GM23338 (cell line): Measurements from ENCODE around the gene SLC43A2. TPM values are rescaled to one million over a fixed set of nuclear protein-coding genes. Genes with fewer than 3 reads are reported as not detected.

Source experiments
- ATAC-seq: fragments of 200-7000 bp; cut with Tn5 transposase; 3 replicates; pipeline ENCODE4 v1.9.1; 2020
- DNase-seq: peaks from one replicate; pipeline ENCODE4 v3.0.0-alpha.2; 2015; ENCODE audit warnings: low spot score
- H2AFZ ChIP-seq: fragments of 200-600 bp; sonication (generic); 2 replicates; pipeline ENCODE4 v1.8.0; 2016; ENCODE audit warnings: antibody characterized with exemption, mild to moderate bottlenecking, moderate library complexity
- H3F3A ChIP-seq: fragments of 200-600 bp; sonication (generic); replicated peaks from 2 replicates; pipeline ENCODE4 v1.8.0; 2017; ENCODE audit warnings: antibody characterized with exemption, mixed run types, low read depth
- H3K27ac ChIP-seq: fragments of 200-600 bp; sonication (generic); 2 replicates; pipeline ENCODE4 v1.6.1; 2016; ENCODE audit warnings: low read depth
- H3K27me3 ChIP-seq: fragments of 200-600 bp; sonication (generic); 2 replicates; pipeline ENCODE4 v1.8.0; 2016; ENCODE audit warnings: mild to moderate bottlenecking, mixed run types, moderate library complexity; ENCODE audit not compliant: insufficient read depth
- H3K36me3 ChIP-seq: fragments of 200-600 bp; sonication (generic); 2 replicates; pipeline ENCODE4 v1.8.0; 2016; ENCODE audit warnings: mild to moderate bottlenecking; ENCODE audit not compliant: insufficient read depth
- H3K4me1 ChIP-seq: fragments of 200-600 bp; sonication (generic); 2 replicates; pipeline ENCODE4 v1.8.0; 2016; ENCODE audit warnings: mild to moderate bottlenecking, moderate library complexity; ENCODE audit not compliant: insufficient read depth
- H3K4me2 ChIP-seq: fragments of 200-600 bp; sonication (generic); 2 replicates; pipeline ENCODE4 v1.7.1; 2017; ENCODE audit warnings: mixed run types
- H3K4me3 ChIP-seq: fragments of 200-600 bp; sonication (generic); 2 replicates; pipeline ENCODE4 v1.6.1; 2016; ENCODE audit warnings: mixed run types
- H3K79me2 ChIP-seq: fragments of 200-600 bp; sonication (generic); replicated peaks from 2 replicates; pipeline ENCODE4 v1.8.0; 2017; ENCODE audit warnings: mild to moderate bottlenecking; ENCODE audit not compliant: insufficient read depth
- H3K9me2 ChIP-seq: fragments of 200-600 bp; sonication (generic); 2 replicates; pipeline ENCODE4 v1.8.0; 2017; ENCODE audit not compliant: insufficient read depth
- H4K20me1 ChIP-seq: fragments of 200-600 bp; sonication (generic); replicated peaks from 2 replicates; pipeline ENCODE4 v1.8.0; 2017; ENCODE audit warnings: mild to moderate bottlenecking; ENCODE audit not compliant: insufficient read depth
- H3K27ac Mint-ChIP-seq: 2 replicates; pipeline ENCODE4 v1.8.0; 2020; ENCODE audit warnings: inconsistent platforms, mild to moderate bottlenecking, moderate library complexity, mixed read lengths
- H3K27me3 Mint-ChIP-seq: 3 replicates; pipeline ENCODE4 v1.8.0; 2022; ENCODE audit warnings: low read depth, mild to moderate bottlenecking, moderate library complexity, mixed read lengths, inconsistent platforms; ENCODE audit not compliant: insufficient read depth, poor library complexity
- H3K36me3 Mint-ChIP-seq: 3 replicates; pipeline ENCODE4 v1.8.0; 2021; ENCODE audit warnings: low read depth, mild to moderate bottlenecking, inconsistent platforms, moderate library complexity, mixed read lengths
- H3K4me1 Mint-ChIP-seq: 3 replicates; pipeline ENCODE4 v1.8.0; 2020; ENCODE audit warnings: mild to moderate bottlenecking, inconsistent platforms, mixed read lengths
- H3K4me3 Mint-ChIP-seq: 3 replicates; pipeline ENCODE4 v1.8.0; 2021; ENCODE audit warnings: moderate library complexity, mild to moderate bottlenecking, inconsistent platforms, mixed read lengths
- H3K9me3 Mint-ChIP-seq: 3 replicates; pipeline ENCODE4 v1.8.0; 2020; ENCODE audit warnings: moderate library complexity, mild to moderate bottlenecking, inconsistent platforms, mixed read lengths
- CREB1 ChIP-seq: fragments of 250-450 bp; sonication (Bioruptor Pico); IDR thresholded peaks from 2 replicates; pipeline ENCODE4 v1.5.0; 2020; ENCODE audit warnings: low read depth, mild to moderate bottlenecking, moderate library complexity
- EZH2 ChIP-seq: fragments of 200-600 bp; sonication (generic); IDR thresholded peaks from one replicate; pipeline ENCODE4 v1.8.0; 2017; ENCODE audit warnings: antibody characterized with exemption, mild to moderate bottlenecking, low read depth; ENCODE audit not compliant: unreplicated experiment
- EZH2phosphoT487 ChIP-seq: fragments of 200-600 bp; sonication (generic); IDR thresholded peaks from one replicate; pipeline ENCODE4 v1.8.1; 2018; ENCODE audit warnings: antibody characterized with exemption; ENCODE audit not compliant: unreplicated experiment
- POLR2AphosphoS5 ChIP-seq: IDR thresholded peaks from 2 replicates; pipeline ENCODE4 v1.6.1; 2016; ENCODE audit warnings: antibody characterized with exemption, low read depth
- STAT1 ChIP-seq: IDR thresholded peaks from one replicate; pipeline ENCODE4 v1.6.1; 2016; ENCODE audit warnings: antibody characterized with exemption; ENCODE audit not compliant: unreplicated experiment
- ZNF114 ChIP-seq: fragments of 250-450 bp; sonication (Bioruptor Pico); IDR thresholded peaks from 2 replicates; pipeline ENCODE4 v1.5.0; 2020; ENCODE audit warnings: mild to moderate bottlenecking, moderate library complexity
- polyA plus RNA-seq: library from polyadenylated mRNA; unstranded; fragments of >200 nt; fragmentation: Nextera tagmentation; extraction: Ambion mirVana; gene quantifications from 2 replicates; pipeline ENCODE4 v1.2.1, GENCODE V29; 2016
- total RNA-seq: library from RNA; depleted of rRNA; stranded (reverse); fragments of >200 nt; shearing (Covaris generic); gene quantifications from 2 replicates; pipeline ENCODE4 v1.2.3, GENCODE V29; 2014
- TF ChIP-seq, protein P1 (sequence below): IDR thresholded peaks from one replicate; pipeline ENCODE4 v1.6.1; 2018; ENCODE audit warnings: antibody characterized with exemption; ENCODE audit not compliant: unreplicated experiment
- TF ChIP-seq, protein P2 (sequence below): IDR thresholded peaks from 2 replicates; pipeline ENCODE4 v1.6.1; 2016; ENCODE audit warnings: antibody characterized with exemption
- TF ChIP-seq, protein P3 (sequence below): fragments of 250-450 bp; sonication (Bioruptor Pico); IDR thresholded peaks from 2 replicates; pipeline ENCODE4 v1.5.0; 2020; ENCODE audit warnings: mild to moderate bottlenecking, moderate library complexity

SLC43A2 gene
- total and polyA plus RNA-seq, 2 experiments from 2014 or later, result 2.2 to 9.8 TPM

- Histone ChIP-seq H3K4me3 (no peak overlapping the region), H3K9me2 (no peaks in the 10 kb centered on the region), H3F3A (0 out of 2 replicates have a peak, but pooled peaks cover 9% of the 10 kb centered on the region), H4K20me1 (no peaks in the 10 kb centered on the region), H3K36me3 (no peaks in the 10 kb centered on the region), H3K4me1 (no peaks in the 10 kb centered on the region; the same call in 1 of the 2 replicates), H3K4me2 (no peak overlapping the region), H3K79me2 (no peaks in the 10 kb centered on the region), H3K27me3 (peaks cover 8% of the 10 kb centered on the region; the same call in 1 of the 2 replicates), H3K27ac (no peak overlapping the region), H2AFZ (no peak overlapping the region)
- no peak for ATAC-seq
- Mint-ChIP-seq H3K27ac (no peak overlapping the region), H3K27me3 (peaks cover 12% of the 10 kb centered on the region), H3K4me3 (no peak overlapping the region), H3K4me1 (peaks cover 27% of the 10 kb centered on the region), H3K9me3 (no peaks in the 10 kb centered on the region; the same call in 2 of the 3 replicates), H3K36me3 (no peaks in the 10 kb centered on the region; the same call in 2 of the 3 replicates)
- TF ChIP-seq EZH2 (no peak), STAT1 (no peak), EZH2phosphoT487 (no peak), ZNF114 (CRISPR knock-in tag) (no peak), CREB1 (CRISPR knock-in tag) (no peak), POLR2AphosphoS5 (no peak)
- TF ChIP-seq, protein P1, sequence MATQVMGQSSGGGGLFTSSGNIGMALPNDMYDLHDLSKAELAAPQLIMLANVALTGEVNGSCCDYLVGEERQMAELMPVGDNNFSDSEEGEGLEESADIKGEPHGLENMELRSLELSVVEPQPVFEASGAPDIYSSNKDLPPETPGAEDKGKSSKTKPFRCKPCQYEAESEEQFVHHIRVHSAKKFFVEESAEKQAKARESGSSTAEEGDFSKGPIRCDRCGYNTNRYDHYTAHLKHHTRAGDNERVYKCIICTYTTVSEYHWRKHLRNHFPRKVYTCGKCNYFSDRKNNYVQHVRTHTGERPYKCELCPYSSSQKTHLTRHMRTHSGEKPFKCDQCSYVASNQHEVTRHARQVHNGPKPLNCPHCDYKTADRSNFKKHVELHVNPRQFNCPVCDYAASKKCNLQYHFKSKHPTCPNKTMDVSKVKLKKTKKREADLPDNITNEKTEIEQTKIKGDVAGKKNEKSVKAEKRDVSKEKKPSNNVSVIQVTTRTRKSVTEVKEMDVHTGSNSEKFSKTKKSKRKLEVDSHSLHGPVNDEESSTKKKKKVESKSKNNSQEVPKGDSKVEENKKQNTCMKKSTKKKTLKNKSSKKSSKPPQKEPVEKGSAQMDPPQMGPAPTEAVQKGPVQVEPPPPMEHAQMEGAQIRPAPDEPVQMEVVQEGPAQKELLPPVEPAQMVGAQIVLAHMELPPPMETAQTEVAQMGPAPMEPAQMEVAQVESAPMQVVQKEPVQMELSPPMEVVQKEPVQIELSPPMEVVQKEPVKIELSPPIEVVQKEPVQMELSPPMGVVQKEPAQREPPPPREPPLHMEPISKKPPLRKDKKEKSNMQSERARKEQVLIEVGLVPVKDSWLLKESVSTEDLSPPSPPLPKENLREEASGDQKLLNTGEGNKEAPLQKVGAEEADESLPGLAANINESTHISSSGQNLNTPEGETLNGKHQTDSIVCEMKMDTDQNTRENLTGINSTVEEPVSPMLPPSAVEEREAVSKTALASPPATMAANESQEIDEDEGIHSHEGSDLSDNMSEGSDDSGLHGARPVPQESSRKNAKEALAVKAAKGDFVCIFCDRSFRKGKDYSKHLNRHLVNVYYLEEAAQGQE, result no peak
- TF ChIP-seq, protein P2, sequence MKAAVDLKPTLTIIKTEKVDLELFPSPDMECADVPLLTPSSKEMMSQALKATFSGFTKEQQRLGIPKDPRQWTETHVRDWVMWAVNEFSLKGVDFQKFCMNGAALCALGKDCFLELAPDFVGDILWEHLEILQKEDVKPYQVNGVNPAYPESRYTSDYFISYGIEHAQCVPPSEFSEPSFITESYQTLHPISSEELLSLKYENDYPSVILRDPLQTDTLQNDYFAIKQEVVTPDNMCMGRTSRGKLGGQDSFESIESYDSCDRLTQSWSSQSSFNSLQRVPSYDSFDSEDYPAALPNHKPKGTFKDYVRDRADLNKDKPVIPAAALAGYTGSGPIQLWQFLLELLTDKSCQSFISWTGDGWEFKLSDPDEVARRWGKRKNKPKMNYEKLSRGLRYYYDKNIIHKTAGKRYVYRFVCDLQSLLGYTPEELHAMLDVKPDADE, result no peak
- TF ChIP-seq, protein P3, sequence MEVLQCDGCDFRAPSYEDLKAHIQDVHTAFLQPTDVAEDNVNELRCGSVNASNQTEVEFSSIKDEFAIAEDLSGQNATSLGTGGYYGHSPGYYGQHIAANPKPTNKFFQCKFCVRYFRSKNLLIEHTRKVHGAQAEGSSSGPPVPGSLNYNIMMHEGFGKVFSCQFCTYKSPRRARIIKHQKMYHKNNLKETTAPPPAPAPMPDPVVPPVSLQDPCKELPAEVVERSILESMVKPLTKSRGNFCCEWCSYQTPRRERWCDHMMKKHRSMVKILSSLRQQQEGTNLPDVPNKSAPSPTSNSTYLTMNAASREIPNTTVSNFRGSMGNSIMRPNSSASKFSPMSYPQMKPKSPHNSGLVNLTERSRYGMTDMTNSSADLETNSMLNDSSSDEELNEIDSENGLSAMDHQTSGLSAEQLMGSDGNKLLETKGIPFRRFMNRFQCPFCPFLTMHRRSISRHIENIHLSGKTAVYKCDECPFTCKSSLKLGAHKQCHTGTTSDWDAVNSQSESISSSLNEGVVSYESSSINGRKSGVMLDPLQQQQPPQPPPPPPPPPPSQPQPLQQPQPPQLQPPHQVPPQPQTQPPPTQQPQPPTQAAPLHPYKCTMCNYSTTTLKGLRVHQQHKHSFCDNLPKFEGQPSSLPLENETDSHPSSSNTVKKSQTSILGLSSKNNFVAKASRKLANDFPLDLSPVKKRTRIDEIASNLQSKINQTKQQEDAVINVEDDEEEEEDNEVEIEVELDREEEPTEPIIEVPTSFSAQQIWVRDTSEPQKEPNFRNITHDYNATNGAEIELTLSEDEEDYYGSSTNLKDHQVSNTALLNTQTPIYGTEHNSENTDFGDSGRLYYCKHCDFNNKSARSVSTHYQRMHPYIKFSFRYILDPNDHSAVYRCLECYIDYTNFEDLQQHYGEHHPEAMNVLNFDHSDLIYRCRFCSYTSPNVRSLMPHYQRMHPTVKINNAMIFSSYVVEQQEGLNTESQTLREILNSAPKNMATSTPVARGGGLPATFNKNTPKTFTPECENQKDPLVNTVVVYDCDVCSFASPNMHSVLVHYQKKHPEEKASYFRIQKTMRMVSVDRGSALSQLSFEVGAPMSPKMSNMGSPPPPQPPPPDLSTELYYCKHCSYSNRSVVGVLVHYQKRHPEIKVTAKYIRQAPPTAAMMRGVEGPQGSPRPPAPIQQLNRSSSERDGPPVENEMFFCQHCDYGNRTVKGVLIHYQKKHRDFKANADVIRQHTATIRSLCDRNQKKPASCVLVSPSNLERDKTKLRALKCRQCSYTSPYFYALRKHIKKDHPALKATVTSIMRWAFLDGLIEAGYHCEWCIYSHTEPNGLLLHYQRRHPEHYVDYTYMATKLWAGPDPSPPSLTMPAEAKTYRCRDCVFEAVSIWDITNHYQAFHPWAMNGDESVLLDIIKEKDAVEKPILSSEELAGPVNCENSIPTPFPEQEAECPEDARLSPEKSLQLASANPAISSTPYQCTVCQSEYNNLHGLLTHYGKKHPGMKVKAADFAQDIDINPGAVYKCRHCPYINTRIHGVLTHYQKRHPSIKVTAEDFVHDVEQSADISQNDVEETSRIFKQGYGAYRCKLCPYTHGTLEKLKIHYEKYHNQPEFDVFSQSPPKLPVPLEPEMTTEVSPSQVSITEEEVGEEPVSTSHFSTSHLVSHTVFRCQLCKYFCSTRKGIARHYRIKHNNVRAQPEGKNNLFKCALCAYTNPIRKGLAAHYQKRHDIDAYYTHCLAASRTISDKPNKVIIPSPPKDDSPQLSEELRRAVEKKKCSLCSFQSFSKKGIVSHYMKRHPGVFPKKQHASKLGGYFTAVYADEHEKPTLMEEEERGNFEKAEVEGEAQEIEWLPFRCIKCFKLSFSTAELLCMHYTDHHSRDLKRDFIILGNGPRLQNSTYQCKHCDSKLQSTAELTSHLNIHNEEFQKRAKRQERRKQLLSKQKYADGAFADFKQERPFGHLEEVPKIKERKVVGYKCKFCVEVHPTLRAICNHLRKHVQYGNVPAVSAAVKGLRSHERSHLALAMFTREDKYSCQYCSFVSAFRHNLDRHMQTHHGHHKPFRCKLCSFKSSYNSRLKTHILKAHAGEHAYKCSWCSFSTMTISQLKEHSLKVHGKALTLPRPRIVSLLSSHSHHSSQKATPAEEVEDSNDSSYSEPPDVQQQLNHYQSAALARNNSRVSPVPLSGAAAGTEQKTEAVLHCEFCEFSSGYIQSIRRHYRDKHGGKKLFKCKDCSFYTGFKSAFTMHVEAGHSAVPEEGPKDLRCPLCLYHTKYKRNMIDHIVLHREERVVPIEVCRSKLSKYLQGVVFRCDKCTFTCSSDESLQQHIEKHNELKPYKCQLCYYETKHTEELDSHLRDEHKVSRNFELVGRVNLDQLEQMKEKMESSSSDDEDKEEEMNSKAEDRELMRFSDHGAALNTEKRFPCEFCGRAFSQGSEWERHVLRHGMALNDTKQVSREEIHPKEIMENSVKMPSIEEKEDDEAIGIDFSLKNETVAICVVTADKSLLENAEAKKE, result no peak
- DNase-seq, result no peak
These were observed 3.6 kb downstream of the SLC43A2 start for GRCh38 chr17:1625053-1625452.
